SK-N-SH (cell line): ENCODE results near the gene AIP. TPM values are rescaled to one million over a fixed set of nuclear protein-coding genes. Genes with fewer than 3 reads are reported as not detected.

ENCODE experiments used
- CTCF ChIA-PET: fragments of 300-600, 350-600 bp; formaldehyde crosslinking; extraction: SDS; loops from one replicate; lab custom pipeline; 2021; lab: Yijun Ruan, JAX
- POLR2A ChIA-PET: fragments of 350-600 bp; sonication (Branson Sonifier 250); formaldehyde crosslinking; extraction: SDS; loops from one replicate; lab custom pipeline; 2020; ENCODE audit warnings: antibody characterized with exemption, inconsistent platforms; lab: Yijun Ruan, JAX
- DNase-seq: peaks from one replicate; pipeline ENCODE4 v3.0.0; 2012
- H2AFZ ChIP-seq: fragments of 200-600 bp; sonication (generic); 2 replicates; pipeline ENCODE4 v1.8.1; 2016; ENCODE audit warnings: antibody characterized with exemption, mild to moderate bottlenecking, low read depth
- H3F3A ChIP-seq: fragments of 200-600 bp; sonication (generic); replicated peaks from 2 replicates; pipeline ENCODE3; 2016; ENCODE audit warnings: antibody characterized with exemption, mild to moderate bottlenecking; ENCODE audit not compliant: insufficient read depth
- H3K27ac ChIP-seq, 2 experiments: fragments of 200-500 bp in 1 of 2; fragments of 200-600 bp in 1 of 2; sonication (Bioruptor generic) in 1 of 2; sonication (generic), shearing (Covaris generic) in 1 of 2; 2 replicates each; pipeline versions ENCODE4 v1.5.1 to v1.6.1; 2014 to 2016; ENCODE audit warnings: low read depth in 2 of 2, inconsistent platforms in 1 of 2, low read length in 1 of 2, mild to moderate bottlenecking in 1 of 2, mixed read lengths in 1 of 2
- H3K27me3 ChIP-seq: fragments of 200-600 bp; sonication (generic), shearing (Covaris generic); 2 replicates; pipeline ENCODE4 v1.6.1; 2016; ENCODE audit warnings: mixed run types; ENCODE audit not compliant: insufficient read depth
- H3K36me3 ChIP-seq, 2 experiments: fragments of 200-500 bp in 1 of 2; fragments of 200-600 bp in 1 of 2; sonication (Bioruptor generic) in 1 of 2; sonication (generic) in 1 of 2; replicated peaks in 1 of 2; 2 replicates each; pipeline versions ENCODE3 to v1.5.1; 2014 to 2016; ENCODE audit warnings: low read length in 1 of 2, mild to moderate bottlenecking in 1 of 2; ENCODE audit not compliant: insufficient read depth in 2 of 2, control insufficient read depth in 1 of 2
- H3K4me1 ChIP-seq, 2 experiments: fragments of 200-500 bp in 1 of 2; fragments of 200-600 bp in 1 of 2; sonication (Bioruptor generic) in 1 of 2; sonication (generic), shearing (Covaris generic) in 1 of 2; 2 replicates each; pipeline versions ENCODE4 v1.5.1 to v1.6.1; 2014 to 2016; ENCODE audit warnings: low read depth in 1 of 2, low read length in 1 of 2, mixed run types in 1 of 2; ENCODE audit not compliant: insufficient read depth in 2 of 2, control insufficient read depth in 1 of 2
- H3K4me2 ChIP-seq: fragments of 200-600 bp; sonication (generic), shearing (Covaris generic); 2 replicates; pipeline ENCODE4 v1.6.1; 2017; ENCODE audit warnings: mixed run types
- H3K4me3 ChIP-seq, 2 experiments: fragments of 200-500 bp in 1 of 2; fragments of 200-600 bp in 1 of 2; sonication (Bioruptor generic) in 1 of 2; sonication (generic), shearing (Covaris generic) in 1 of 2; 2 replicates each; pipeline versions ENCODE4 v1.5.1 to v1.8.1; 2014 to 2016; ENCODE audit warnings: low read depth in 2 of 2, inconsistent platforms in 1 of 2, low read length in 1 of 2, mild to moderate bottlenecking in 1 of 2, mixed read lengths in 1 of 2, moderate library complexity in 1 of 2
- H3K79me2 ChIP-seq: fragments of 200-600 bp; sonication (generic); 2 replicates; pipeline ENCODE4 v1.8.1; 2017; ENCODE audit warnings: mild to moderate bottlenecking; ENCODE audit not compliant: insufficient read depth
- H3K9ac ChIP-seq: fragments of 200-600 bp; sonication (generic); 2 replicates; pipeline ENCODE4 v1.6.1; 2017; ENCODE audit warnings: mixed run types
- H3K9me2 ChIP-seq: fragments of 200-600 bp; sonication (generic); 2 replicates; pipeline ENCODE4 v1.6.1; 2017; ENCODE audit warnings: mixed run types
- H3K9me3 ChIP-seq: fragments of 200-600 bp; sonication (generic); 2 replicates; pipeline ENCODE4 v1.6.1; 2017; ENCODE audit warnings: mixed run types, mild to moderate bottlenecking, moderate library complexity
- H4K20me1 ChIP-seq: fragments of 200-600 bp; sonication (generic); 2 replicates; pipeline ENCODE4 v1.6.1; 2017; ENCODE audit warnings: mild to moderate bottlenecking, mixed run types; ENCODE audit not compliant: insufficient read depth
- EZH2phosphoT487 ChIP-seq: fragments of 200-600 bp; sonication (generic); IDR thresholded peaks from 2 replicates; pipeline ENCODE4 v1.6.1; 2017; ENCODE audit warnings: low read depth, mixed run types, mild to moderate bottlenecking, antibody characterized with exemption, moderate library complexity, borderline replicate concordance
- FOXM1 ChIP-seq: IDR thresholded peaks from 2 replicates; pipeline ENCODE4 v1.4.0; 2012; ENCODE audit warnings: low read depth, mild to moderate bottlenecking
- GATA2 ChIP-seq: sonication (generic); formaldehyde crosslinking; IDR thresholded peaks from 2 replicates; pipeline ENCODE4 v1.5.0; 2020; ENCODE audit warnings: mild to moderate bottlenecking, missing genetic modification reagents
- IRF3 ChIP-seq: fragments of 150-350 bp; IDR thresholded peaks from 2 replicates; pipeline ENCODE4 v1.6.1; 2016; ENCODE audit warnings: mild to moderate bottlenecking, low read depth, low read length
- JUND ChIP-seq: IDR thresholded peaks from 2 replicates; pipeline ENCODE4 v1.4.0; 2012
- MAX ChIP-seq: IDR thresholded peaks from 2 replicates; pipeline ENCODE4 v1.4.0; 2012; ENCODE audit warnings: low read depth
- MEF2A ChIP-seq: IDR thresholded peaks from 2 replicates; pipeline ENCODE4 v1.4.0; 2012; ENCODE audit warnings: low read depth, borderline replicate concordance
- SMC3 ChIP-seq: IDR thresholded peaks from 2 replicates; pipeline ENCODE4 v1.6.1; 2012; ENCODE audit warnings: low read depth, low read length, improper control_type of control experiment
- TCF12 ChIP-seq: IDR thresholded peaks from 2 replicates; pipeline ENCODE4 v1.4.0; 2012
- USF1 ChIP-seq: IDR thresholded peaks from 2 replicates; pipeline ENCODE4 v1.4.0; 2012; ENCODE audit warnings: low read depth, borderline replicate concordance
- ZBTB33 ChIP-seq: IDR thresholded peaks from 2 replicates; pipeline ENCODE4 v1.4.0; 2012; ENCODE audit warnings: low read depth, borderline replicate concordance
- WGBS: methylation state at CpG from one replicate; pipeline ENCODE4 v1.1.6; 2017; ENCODE audit warnings: low lambda C conversion rate; 5-methylcytosine and 5-hydroxymethylcytosine counted together
- polyA plus RNA-seq, 3 experiments: library from polyadenylated mRNA; depleted of rRNA; stranded (reverse); fragments of >200 nt; gene quantifications; 2 replicates each; pipeline ENCODE4 v1.2.3, GENCODE V29; 2012

Gene AIP
- polyA plus RNA-seq, 1 of the 3 experiments (the other 2 are of a cell fraction), result 207 TPM

- Histone ChIP-seq H3F3A (peaks cover 24% of the 10 kb centered on the region), H4K20me1 (peaks cover 13% of the 10 kb centered on the region), H3K27me3 (no peaks in the 10 kb centered on the region), H3K4me3 (peak overlapping the region; percentile 80 to 88), H3K9ac (peak overlapping the region; percentile 82), H2AFZ (no peak overlapping the region), H3K9me2 (no peaks in the 10 kb centered on the region), H3K4me1 (peaks cover 10 to 36% of the 10 kb centered on the region in 2 experiments), H3K79me2 (peaks cover 29% of the 10 kb centered on the region), H3K4me2 (peak overlapping the region; percentile 95), H3K27ac (peak overlapping the region; percentile 77 to 80), H3K36me3 (peaks cover 10 to 19% of the 10 kb centered on the region in 2 experiments), H3K9me3 (no peaks in the 10 kb centered on the region)
- POLR2A ChIA-PET, result interaction anchor here (1.0 kb wide), 1 partner anchor 137 kb away, joined by 3 read pairs; no protein-coding TSS in a partner anchor
- CTCF ChIA-PET, result interaction anchor here (1.1 to 1.3 kb wide), 4 partner anchors 124 to 251 kb away, joined by 3 to 4 read pairs (median 3); no protein-coding TSS in a partner anchor
- 14% methylated on average over 9 of the region's 101 CpGs for WGBS
- peak; percentile 88 for DNase-seq
- TF ChIP-seq GATA2 (CRISPR knock-in tag) (no peak), MAX (no peak), FOXM1 (no peak), USF1 (no peak), IRF3 (no peak), SMC3 (no peak), MEF2A (no peak), EZH2phosphoT487 (no peak), TCF12 (no peak), ZBTB33 (no peak), JUND (no peak)
Measured at GRCh38 chr11:67504005-67504949, 21.5 kb downstream of the AIP start.
